ENCODE data around the gene FOXA2. TPM values are rescaled to one million over a fixed set of nuclear protein-coding genes. Genes with fewer than 3 reads are reported as not detected.

The FOXA2 gene
- total RNA-seq, 1 experiment from 2014 or later: 28.0 TPM

- Histone ChIP-seq H3K4me1 (ENCODE audit: control insufficient read depth, insufficient read depth, low read length) (peaks cover 3% of the 10 kb centered on the region), H3K27me3 (ENCODE audit: control insufficient read depth, insufficient read depth, low read length) (peaks cover 2% of the 10 kb centered on the region; the same call in 1 of the 2 replicates), H3K36me3 (ENCODE audit: control insufficient read depth, insufficient read depth, low read length) (no peaks in the 10 kb centered on the region), H3K9me3 (ENCODE audit: control insufficient read depth, insufficient read depth, low read depth, low read length) (no peaks in the 10 kb centered on the region), H3K4me3 (ENCODE audit: low read depth in 2 of 2, low read length in 2 of 2) (peak overlapping the region; percentile 46 to 70), H3K27ac (ENCODE audit: low read length) (peak overlapping the region; percentile 69)
- CTCF ChIA-PET: interaction anchor here (0.6 to 2.1 kb wide), 18 partner anchors 8 to 1310 kb away, joined by 3 to 17 read pairs (median 4); no protein-coding TSS in a partner anchor
- TF ChIP-seq, protein P1, sequence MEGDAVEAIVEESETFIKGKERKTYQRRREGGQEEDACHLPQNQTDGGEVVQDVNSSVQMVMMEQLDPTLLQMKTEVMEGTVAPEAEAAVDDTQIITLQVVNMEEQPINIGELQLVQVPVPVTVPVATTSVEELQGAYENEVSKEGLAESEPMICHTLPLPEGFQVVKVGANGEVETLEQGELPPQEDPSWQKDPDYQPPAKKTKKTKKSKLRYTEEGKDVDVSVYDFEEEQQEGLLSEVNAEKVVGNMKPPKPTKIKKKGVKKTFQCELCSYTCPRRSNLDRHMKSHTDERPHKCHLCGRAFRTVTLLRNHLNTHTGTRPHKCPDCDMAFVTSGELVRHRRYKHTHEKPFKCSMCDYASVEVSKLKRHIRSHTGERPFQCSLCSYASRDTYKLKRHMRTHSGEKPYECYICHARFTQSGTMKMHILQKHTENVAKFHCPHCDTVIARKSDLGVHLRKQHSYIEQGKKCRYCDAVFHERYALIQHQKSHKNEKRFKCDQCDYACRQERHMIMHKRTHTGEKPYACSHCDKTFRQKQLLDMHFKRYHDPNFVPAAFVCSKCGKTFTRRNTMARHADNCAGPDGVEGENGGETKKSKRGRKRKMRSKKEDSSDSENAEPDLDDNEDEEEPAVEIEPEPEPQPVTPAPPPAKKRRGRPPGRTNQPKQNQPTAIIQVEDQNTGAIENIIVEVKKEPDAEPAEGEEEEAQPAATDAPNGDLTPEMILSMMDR (IDR thresholded peaks at IDR 0.05): peak; percentile 97
- no peak for TF ChIP-seq REST (IDR thresholded peaks at IDR 0.05; ENCODE audit: insufficient read depth in 1 of 2, low read depth in 2 of 2, low read length in 1 of 2)
- peak; percentile 45 for ATAC-seq
- DNase-seq (ENCODE audit: low read depth, low spot score): no peak
- BruUV-seq (replicated peaks): no TSS peak
- POLR2A ChIA-PET: no interaction called here
- in situ Hi-C loops (cut with HindIII; ENCODE audit: low pct_unique_long_range_greater_than_20kb, low sequenced_read_pairs): no loop called here
- intact Hi-C loops (cut with micrococcal nuclease; ENCODE audit: unreplicated experiment): loop anchor here (2.0 to 10.0 kb wide), 3 partner anchors 98 to 199 kb away; no protein-coding TSS in a partner anchor
Measured at GRCh38 chr20:22586645-22587310, 2.4 kb upstream of the FOXA2 start.

DNA sequence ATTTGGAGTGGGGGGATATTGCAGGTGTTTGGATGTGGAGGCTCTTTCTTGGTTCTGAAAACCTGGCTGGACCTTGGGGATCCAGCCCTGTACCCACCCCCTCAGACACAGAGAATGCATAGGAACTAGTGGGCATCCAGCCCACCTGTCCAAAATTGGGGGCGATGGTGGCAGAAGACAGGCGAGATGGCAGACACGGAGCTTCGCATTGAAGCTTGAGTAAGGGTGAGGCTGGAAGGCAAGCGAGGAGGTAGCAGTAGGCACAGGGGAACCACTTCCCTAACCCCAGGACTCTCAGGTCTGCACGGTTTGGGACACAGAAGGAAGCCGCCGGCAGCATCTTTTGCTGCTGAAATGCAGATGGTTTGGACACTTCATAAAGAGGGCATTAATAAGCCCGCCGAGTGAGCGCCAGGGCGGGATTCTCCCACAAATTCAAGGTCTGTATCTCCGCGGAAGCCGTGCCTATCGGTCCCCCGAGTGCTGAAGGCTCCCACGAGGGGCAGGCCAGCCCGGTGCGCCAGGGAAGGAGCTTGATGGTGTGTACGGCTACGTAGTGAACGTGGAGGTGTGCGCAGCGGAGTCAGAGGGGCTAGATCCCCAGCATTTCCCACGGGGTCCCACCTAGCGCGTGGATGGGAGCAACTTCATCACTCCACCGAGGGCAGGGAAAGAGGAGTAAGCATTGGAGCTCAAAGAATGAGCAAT lies 1.6 kb upstream of the FOXA2 start:
- DNase-seq (ENCODE audit: low read depth, low spot score) (no peak), ATAC-seq (no peak)
- TF ChIP-seq, protein P1 (IDR thresholded peaks at IDR 0.05): no peak
- TF ChIP-seq POLR2AphosphoS5 (IDR thresholded peaks at IDR 0.05; ENCODE audit: low read depth, low read length) (no peak), REST (IDR thresholded peaks at IDR 0.05; ENCODE audit: insufficient read depth in 1 of 2, low read depth in 2 of 2, low read length in 1 of 2) (no peak), SIN3A (IDR thresholded peaks at IDR 0.05; ENCODE audit: borderline replicate concordance, insufficient read depth, low read depth, low read length) (no peak), TCF7L2 (IDR thresholded peaks at IDR 0.05; ENCODE audit: low read depth, low read length) (no peak)
- ChIA-PET CTCF (interaction anchor here (0.6 to 2.1 kb wide), 10 partner anchors 8 to 247 kb away, joined by 3 to 17 read pairs (median 4); no protein-coding TSS in a partner anchor), POLR2A (interaction anchor here (0.6 kb wide), 1 partner anchor 189 kb away, joined by 3 read pairs; no protein-coding TSS in a partner anchor)
- intact Hi-C loops (cut with micrococcal nuclease; ENCODE audit: unreplicated experiment): loop anchor here (2.0 to 10.0 kb wide), 4 partner anchors 99 to 245 kb away; no protein-coding TSS in a partner anchor
- Histone ChIP-seq H3K27me3 (ENCODE audit: control insufficient read depth, insufficient read depth, low read length) (no peaks in the 10 kb centered on the region; the same call in 1 of the 2 replicates), H3K27ac (ENCODE audit: low read length) (peak overlapping the region; percentile 89), H3K9me3 (ENCODE audit: control insufficient read depth, insufficient read depth, low read depth, low read length) (no peaks in the 10 kb centered on the region), H3K4me3 (ENCODE audit: low read depth in 2 of 2, low read length in 2 of 2) (peak overlapping the region in 1 of 2 experiments; percentile 72; a peak in 3 of 4 replicates), H3K4me1 (ENCODE audit: control insufficient read depth, insufficient read depth, low read length) (peaks cover 8% of the 10 kb centered on the region), H3K36me3 (ENCODE audit: control insufficient read depth, insufficient read depth, low read length) (peaks cover 5% of the 10 kb centered on the region)
- in situ Hi-C loops (cut with HindIII; ENCODE audit: low pct_unique_long_range_greater_than_20kb, low sequenced_read_pairs): no loop called here
- BruUV-seq (replicated peaks): no TSS peak

Data from Panc1 (cell line).